Right lung (tissue), 5 donors: ENCODE results near the gene ZDHHC22. TPM values are rescaled to one million over a fixed set of nuclear protein-coding genes. Genes with fewer than 3 reads are reported as not detected.
A peak's percentile ranks its signal among the peaks of the same experiment; 100 is the strongest.

ENCODE experiments used
- DNase-seq, 2 donors: peaks; one replicate each; pipeline ENCODE4 v3.0.0-alpha.2; 2013
- polyA plus RNA-seq, 5 donors: library from polyadenylated mRNA; unstranded; fragments of 120-200 nt; gene quantifications; one replicate each; pipeline versions ENCODE4 v1.2.1 to v1.2.3, GENCODE V29; 2013; ENCODE audit warnings: inconsistent platforms in 1 of 5, low replicate concordance in 1 of 5; ENCODE audit not compliant: insufficient read length in 5 of 5, insufficient read depth in 1 of 5

Gene ZDHHC22
- polyA plus RNA-seq, 5 donors = 0.05 to 0.08 (median 0.06) TPM; not detected in 2

DNA sequence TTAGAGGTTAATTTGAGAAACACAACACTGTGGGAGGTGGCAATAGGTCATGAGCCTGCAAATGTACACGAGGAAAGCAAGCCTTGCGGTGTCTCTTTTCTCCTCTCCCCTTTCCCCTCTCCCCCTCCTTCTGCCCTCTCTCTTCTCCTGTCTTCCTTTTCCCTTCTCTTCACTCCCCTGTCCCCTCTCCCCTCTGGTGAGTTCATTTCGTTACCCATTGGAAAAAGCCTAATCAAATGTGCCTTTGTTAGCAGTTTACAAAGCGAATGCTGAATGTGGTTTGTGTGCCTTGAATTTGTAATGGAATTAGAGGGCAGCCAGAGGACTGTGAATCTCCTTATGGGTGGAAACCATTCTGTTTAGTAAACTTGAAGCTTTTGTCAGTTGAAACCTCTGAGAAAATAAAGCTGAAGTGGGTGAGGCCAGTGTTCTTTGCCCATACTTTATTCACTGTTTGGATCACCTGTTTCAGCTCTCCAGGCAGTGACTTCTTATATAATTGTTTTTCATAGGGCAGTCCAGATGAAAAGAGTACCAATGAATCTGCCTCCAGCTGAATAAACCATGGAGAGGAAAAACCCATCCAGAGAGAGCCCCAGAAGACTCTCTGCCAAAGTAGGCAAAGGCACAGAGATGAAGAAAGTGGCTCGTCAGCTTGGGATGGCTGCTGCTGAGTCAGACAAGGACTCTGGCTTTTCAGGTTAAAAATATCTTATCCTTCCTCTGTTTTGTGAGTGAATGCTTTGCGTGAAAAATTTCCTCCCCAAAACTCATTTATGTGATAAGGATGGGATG lies 36.2 kb downstream of the ZDHHC22 start:
- no peak for DNase-seq

DNA sequence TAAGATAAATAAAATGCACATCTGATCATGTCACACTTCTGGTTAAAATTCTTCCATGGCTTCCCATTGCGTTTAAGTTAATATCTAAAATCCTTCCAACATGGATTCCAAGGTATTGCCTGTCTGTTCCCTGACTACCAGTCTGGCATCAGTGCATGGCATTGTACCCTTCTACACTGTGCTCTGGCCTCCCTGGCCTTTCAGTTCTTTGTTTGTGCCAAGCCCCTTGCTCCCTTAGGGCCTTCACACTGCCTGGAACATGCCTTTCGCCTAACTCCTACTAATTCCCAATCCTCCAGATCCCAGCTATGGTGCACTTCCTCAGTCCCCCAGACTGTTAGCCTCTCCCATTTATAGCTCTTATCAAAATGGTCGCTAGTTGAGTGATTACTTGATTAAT lies 37.2 kb downstream of the ZDHHC22 start:
- no peak for DNase-seq

DNA sequence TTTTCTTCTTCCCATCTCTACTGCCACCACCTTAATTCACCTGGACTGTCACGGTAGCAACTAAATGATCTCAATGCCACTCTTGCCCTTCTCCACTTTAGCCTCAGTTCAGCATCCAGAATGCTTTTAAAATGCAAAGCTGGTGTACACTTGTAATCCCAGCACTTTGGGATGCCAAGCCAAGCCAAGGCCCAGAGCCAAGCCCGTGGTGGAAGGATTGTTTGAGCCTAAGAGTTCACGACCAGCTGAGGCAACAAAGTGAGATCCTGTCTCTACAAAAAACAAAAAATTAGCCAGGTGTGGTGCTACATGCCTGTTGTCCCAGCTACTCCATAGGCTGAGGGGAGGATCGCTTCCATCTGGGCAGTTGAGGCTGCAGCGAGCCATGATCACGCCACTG lies 37.6 kb downstream of the ZDHHC22 start:
- DNase-seq = no peak

DNA sequence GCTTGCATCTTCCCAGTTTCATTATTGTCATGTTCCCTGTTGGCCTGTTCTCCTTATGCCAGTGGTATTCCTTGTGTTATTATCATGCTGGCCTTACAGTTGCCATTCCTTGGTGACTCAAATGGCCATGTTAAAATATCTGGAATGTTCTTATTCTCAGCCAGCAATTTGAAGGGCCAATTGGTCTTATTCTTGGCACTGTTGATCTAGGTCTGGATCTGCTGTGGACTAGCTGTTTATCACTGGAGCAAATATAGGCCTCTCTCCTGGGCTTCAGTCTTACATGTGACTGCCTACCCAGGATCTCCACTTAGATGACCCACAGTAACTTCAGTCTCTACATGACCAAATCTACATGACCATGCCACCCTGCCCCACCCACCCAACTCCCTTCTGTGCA lies 38.1 kb downstream of the ZDHHC22 start:
- no peak for DNase-seq

DNA sequence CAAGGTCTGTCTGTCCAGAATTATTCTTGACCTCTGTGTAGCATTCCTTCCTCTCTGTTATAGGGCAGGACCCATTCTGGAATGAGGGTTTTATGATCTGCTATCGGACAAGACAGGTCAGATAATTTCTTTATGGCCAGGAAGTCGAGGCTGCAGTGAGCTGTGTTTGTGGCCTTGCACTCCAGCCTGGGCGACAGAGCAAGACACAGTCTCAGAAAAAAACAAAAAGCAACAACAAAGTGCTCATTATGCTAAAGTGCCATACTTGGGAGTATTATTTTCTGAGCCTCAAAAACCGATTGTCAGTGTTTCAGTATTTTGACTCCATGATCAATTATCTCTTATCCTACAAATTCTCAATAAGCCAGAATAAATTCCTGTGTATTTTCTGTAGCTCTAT lies 39.4 kb downstream of the ZDHHC22 start:
- no peak for DNase-seq

DNA sequence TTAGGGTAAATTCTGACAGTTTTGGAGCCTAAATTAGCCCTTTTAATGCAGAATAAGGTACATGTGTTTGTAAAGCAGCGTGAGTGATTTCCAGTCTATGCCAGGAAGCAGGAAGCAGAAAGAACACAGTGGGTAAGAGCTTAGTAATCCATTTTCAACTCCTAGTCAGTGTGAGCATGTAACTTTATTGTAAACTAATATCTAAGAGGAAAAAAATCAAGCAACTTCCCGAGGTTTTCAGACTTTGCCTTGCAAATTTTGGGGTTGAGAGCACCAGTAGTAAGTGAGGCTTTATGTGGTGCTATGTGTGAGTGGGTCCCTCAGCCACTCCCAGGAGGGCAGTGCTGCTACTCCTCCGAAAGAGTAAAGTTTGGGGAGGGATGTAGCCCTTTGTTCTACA lies 40.6 kb downstream of the ZDHHC22 start:
- DNase-seq = no peak

DNA sequence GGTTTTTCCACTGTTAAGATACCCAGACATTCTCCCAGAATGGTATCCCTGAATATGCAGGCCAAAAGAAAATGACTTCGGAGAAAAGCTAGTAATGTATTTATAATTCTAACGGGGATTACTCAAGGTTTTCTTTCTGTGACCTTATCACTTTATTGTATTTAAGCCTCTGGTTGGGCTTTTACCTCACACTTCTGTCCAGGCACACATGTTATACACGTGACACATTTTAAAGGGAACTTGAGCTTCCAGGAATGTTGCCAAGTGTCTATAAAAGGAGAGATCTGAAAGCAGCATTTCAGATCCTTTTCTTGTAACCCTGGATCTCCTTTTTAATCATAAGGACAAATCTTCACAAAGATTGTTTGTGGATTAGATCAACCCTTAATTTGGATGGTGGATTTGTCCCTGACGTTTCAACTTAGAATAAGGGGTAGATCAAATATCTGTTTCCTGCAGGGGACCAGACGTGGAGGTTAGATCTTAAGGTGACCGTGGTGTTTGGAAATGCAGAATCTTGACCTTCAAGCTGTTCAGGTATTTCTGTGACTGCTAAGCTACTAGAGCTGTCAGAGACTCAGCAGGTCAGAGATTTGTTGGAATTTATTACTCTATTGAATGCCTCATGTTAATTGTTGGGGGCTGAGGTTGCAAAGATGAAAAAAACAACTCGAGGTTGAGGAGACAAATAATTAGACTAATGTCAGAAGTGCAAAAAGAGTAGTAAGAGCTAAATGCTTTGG lies 42.0 kb downstream of the ZDHHC22 start:
- DNase-seq = no peak

DNA sequence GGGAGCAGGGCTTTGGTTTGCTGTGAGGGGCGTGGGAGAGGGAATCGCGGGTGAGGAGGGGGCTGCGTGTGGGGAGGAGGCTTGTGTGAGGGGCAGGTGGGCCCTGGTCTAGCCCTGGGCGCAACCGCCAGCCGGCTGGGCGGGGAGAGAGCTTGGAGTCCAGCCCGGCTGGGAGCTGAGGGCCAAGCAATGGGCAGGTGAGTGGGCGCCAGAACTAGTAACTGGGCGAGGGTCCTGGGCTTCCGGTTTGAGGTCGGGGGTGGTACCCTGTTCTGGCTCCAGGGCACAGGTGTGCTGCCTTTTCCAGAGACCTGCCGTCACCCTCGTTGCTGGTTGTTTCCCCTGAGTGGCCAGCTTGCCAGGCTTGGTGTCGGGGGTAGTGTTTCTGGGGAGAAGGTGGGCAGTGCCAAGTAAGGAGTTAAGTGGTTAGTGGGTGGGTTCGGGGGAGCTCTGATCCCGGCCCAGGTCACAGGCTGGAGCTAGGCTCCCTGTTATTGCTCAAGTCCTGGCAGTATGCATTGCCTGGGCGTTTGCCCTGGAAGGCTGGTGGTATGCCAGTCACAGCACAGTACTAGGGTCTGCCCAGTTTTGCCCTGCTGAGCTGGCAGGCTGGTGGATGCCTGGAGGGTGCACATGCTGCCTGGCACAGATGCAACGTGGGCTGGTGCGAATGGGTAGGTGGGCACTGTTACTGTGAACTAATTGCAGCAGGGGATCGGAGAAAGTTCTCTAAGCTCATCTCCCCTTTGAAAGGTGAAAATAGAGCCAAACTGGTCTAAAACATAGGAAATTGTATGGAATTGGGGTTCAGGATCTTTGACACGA lies 42.9 kb downstream of the ZDHHC22 start:
- no peak for DNase-seq

DNA sequence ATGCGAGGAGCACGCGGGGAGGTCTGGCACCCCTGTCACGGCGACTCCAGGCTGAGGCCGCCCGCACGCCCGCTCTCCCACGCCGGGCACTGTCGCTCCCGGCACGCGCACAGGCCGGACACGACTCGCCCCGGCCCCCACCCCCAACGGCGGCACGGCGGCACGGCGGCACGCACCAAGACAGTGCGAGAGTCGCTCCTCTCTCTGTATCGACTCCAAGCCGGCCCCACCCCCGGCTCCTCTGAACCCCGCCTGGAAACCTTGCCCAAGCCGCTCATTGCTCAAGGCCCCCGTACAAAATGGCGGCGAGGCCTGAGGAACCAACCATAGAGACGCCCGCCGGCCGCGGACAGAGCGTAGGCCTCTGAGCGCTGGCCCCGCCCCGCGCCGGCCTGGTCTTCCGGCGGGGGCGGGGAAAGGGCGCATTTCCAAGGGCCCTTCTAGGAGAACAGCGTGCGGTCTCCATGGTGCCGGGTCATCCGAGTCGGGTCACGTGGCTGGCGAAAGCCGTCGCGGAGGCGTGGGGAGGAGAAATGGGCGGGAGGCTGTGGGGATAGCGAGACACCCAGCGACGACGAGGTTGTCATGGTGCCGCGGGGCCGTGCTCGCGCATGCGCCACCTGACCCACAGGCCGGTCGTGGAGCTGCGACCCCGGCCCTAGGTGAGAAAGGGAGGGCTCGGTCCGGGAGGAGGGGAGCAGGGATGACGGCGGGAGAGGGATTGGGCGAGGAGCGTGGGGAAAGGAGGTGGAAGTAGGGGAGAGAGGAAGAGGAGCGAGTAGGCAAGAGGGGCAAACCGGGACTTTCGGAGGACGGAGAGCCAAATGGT lies 43.7 kb downstream of the ZDHHC22 start, which contains the start of gene CIPC:
TSS of gene CIPC (plus strand) at position 559 of the 829 bp plus-strand sequence. CDS start 7,451 bp downstream, outside the sequence.
- DNase-seq = peak; percentile 99 to 100

DNA sequence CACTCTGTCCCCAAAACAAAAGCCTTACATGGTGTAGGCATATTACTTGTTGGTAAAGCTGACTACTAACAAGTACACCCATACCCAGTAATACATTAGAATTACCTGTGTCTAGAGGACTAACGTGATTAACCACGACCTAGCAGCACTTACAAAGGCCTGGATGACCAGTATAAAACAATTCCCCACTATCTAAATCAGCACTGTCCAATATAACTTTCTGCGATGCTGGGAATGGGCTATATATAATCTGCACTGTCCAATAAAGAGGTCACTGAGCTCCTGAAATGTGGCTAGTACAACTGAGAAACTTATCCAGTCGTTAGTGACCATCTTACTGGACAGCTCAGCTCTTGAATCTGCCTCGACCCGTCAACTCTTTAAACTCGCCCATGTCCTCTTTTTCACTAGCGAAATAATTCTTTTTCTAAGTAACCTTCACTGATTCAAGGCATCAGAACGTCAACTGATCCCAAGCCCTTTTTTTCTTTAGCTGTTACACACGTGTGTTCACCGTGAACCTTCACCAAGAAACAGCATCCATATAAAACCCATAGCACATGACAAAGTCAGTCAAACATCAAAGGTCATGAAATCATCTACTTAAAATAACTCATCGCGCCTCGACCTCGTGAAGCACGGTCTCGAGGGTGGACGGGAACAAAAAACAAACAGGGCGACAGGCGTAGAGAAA lies 44.4 kb downstream of the ZDHHC22 start:
- DNase-seq = peak in 1 of 2 donors; percentile 68

DNA sequence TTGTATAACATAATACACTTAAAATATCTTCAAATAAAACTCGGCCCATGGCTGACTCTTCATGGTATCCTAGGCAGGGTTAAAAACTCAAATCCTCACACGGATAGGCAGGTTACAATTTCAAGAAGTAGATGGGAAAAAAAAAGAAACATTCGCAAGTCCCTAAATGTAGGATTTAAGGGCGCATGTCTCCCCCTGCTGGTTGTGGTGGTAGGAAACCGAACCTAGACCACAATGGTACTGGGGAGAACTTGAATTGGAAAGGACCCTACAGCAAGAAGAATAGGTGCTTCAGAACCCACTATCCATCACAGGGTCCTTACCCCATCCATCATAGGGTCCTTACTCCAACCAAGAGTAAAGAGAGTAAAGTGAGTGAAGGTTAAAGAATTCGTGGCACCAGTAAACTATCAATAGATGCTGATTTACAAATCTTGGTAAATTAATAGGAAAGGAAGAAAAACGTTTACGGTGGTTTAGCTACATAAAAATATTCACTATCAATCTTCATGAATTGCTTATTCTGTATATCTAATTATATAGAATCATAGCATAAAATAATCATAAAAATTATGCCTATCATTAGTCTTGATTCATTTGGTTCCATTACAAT lies 46.8 kb downstream of the ZDHHC22 start:
- peak; percentile 51 to 70 for DNase-seq

DNA sequence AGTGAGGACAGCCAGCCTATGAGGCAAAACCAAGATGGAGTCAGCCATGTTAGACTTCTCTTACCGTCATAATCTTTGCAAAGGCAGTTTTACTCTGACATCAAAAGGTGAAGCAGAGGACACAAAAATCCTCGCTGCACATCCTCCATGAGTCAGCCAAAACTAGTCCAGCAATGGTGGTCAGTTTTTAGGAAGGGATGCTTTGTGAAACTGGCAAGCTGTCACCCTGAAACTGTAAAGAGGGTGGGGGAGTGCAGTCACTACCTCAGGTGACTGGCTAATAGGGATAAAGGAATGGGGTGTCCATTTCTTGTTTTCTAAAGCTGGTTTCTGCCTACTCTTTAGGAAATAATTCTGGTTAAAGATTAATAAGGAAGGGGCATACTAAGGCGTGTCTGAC lies 48.9 kb downstream of the ZDHHC22 start:
- no peak for DNase-seq

DNA sequence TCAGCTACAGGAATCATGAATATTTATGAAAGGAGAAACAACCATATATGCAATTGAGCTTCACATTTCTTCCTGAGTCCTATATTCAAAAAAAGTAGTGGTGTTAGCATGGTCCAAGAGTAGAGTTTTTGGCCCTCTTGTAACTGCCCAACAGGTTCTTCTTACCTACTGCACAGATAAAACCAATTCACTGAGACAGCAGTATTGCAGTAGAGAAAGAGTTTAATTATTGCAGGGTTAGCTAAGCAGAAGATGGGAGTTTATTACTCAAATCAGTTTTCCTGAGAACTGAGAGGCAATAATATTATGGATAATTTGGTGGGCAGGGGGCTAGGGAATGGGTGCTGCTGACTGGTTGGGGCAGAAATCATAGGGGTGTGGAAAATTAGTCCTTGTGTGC lies 50.1 kb downstream of the ZDHHC22 start:
- DNase-seq = no peak

DNA sequence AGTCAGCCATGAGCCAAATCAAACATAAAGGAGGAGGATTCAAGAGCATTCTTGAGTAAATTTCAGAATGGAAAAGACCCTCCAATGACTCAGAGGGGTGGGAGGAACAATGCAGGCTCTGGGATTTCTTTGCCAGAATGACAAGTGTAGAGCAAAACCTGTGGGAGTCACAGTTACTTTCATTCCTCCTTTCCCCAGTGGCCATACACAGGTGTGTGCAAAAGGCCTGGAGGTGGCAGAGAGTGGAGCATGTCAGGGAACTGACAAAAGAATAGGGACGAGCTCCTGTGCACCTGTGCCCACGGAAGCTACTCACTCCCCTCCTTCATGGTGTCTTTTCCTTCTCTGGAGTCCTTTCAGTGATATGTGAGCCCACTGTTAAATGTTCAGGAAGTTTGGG lies 52.9 kb downstream of the ZDHHC22 start:
- DNase-seq = no peak

DNA sequence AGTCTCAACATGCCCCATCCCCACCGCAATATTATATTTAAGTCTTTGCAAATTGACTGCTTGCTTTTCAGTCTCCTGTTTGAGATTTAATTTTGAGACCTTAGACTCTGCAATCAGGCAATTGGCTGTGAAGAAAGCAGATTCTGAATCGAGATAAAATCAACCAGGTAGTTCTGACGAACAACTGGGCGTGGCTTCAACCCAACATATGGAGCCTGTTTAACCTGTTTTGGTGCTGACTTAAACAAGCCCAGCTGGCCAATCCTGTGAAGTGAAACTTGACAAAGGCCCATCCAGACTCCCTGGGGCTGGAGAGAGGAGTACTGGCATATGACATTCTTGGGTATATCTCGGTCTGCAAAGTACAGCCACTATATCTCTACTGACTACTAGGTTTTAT lies 53.4 kb downstream of the ZDHHC22 start:
- peak; percentile 70 to 73 for DNase-seq

DNA sequence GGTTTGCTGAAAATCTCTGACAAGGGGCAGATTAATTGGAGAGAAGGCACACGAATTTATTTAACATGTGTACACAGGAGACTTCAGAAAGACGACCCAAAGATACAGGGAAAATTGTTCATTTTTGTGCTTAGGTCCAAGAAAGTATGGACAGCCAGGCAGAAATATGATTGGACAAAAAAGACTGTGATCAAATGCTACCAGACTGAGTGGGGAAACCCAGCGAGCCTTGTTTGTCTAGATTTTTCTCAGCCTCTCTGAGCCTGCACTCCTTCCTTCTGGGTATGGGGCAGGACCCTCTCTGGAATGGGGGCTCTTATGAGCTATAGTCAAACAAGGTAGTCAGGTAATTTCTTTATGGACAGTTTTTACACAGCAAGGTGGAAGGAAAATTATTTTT lies 54.0 kb downstream of the ZDHHC22 start:
- DNase-seq = no peak

DNA sequence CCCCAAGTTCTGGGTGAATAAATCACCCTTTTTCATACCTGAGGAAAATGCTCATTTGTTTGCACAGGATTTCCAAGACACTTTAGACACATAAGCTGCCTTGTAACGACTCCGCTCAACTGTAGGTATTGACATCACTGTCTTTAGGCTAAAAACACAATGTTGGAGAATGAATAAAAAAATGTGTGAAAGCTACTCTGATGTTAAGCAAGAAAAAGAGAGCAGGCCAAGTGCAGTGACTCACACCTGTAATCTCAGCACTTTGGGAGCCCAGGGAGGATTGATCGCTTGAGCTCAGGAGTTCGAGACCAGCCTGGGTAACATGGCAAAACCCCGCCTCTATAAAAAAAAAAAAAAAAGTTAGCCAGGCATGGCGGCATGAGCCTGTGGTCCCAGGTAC lies 54.6 kb downstream of the ZDHHC22 start:
- no peak for DNase-seq

DNA sequence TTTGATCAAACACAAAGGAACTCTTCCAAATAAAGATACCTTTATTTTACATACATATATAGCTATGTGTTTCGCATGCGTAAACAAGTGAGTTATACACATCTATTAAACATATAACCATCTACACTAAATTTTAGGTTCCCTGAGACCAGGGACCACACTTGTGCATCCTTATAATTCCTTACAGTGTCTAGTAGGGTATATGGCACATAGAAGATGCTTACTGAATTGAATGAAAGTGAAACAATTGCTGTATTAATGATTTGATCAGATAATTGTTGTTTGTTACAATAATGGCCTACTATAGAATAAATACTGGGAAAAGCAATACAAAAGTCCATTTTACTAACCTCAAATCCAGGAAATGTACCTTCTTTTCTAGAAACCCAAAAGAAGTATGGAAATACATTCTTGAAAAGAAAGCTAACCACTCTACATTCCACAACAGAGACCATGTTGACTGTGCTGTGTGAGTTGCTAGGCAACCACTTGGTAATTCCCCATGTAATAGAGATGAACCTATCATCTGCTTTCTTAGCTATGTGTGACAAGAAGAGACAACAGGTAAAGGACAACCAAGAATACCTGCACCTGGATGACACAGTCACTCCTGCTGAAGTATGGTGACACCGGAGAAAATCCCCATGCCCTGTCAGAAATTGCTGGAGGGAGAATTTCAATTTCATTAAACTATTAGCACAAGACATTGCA lies 55.4 kb downstream of the ZDHHC22 start:
- no peak for DNase-seq

DNA sequence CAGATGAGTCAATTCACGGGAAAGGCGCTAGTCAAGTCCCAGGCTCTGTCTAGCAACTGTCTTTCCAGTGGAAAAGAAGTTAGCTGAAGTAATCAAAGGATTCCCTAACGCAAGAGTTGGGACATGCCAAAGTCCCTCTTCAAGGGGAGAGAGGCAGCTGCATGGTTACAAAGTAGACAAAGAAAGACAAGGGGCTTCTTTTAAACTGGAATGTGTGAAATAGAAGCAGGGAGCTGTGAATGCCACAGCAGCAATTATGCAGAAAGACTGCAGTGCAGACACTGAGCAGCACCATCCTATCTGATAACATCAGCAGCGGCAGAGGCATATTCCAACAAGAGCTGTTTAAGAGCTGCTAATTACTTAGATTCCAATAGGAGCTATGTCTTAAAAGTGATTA lies 56.1 kb downstream of the ZDHHC22 start:
- no peak for DNase-seq

DNA sequence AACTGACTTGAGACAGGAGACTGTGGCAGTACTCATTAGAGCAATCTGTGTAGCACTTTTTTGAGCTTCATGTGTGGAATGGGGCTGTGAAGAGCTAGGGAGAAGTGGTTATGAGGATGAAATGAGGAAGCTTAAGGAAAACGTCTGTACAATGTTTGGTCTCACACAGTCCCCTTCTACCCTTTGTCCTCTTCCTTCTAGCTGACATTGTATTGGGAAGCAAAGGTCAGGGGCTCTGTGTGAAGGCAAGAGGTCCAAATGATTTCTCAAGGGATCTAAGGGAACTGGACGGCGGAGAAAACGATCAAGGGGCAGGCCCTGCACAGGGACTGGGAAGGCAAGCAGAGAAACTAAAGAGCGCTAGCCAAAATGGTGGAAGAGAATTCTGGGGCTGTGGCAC lies 56.6 kb downstream of the ZDHHC22 start:
- DNase-seq = no peak
